Activated CD8-positive, alpha-beta memory T cell treated with anti-CD3 and anti-CD28 coated beads, Interleukin-2, amount 50 U/mL, for 24 hours (primary cell): ENCODE results near the gene JMJD1C.
"Not testable (repeated sequence)": the region's sequence is repeated elsewhere in the genome, so short reads cannot be mapped to it uniquely, and the experiment has no call there.

Experiments used
- DNase-seq: peaks from one replicate; pipeline ENCODE4 v3.0.0-alpha.2; 2020; ENCODE audit errors: extremely low read depth

Gene JMJD1C

GRCh38 chr10:63365976-63366765 lies 99.6 kb downstream of the JMJD1C start:
- DNase-seq, result no peak

- DNase-seq, result no peak
Observed at GRCh38 chr10:63364918-63365317, 100.9 kb downstream of the JMJD1C start.

- no peak for DNase-seq
Observed at GRCh38 chr10:63363951-63364350, 101.8 kb downstream of the JMJD1C start.

GRCh38 chr10:63355682-63356081 lies 110.1 kb downstream of the JMJD1C start:
- no peak for DNase-seq

GRCh38 chr10:63352976-63353375 lies 112.8 kb downstream of the JMJD1C start:
- DNase-seq, result no peak

GRCh38 chr10:63348245-63348850 lies 117.4 kb downstream of the JMJD1C start:
- no peak for DNase-seq

GRCh38 chr10:63346015-63346441 lies 119.7 kb downstream of the JMJD1C start:
- DNase-seq, result no peak

GRCh38 chr10:63344269-63344668 lies 121.5 kb downstream of the JMJD1C start:
- DNase-seq, result no peak

GRCh38 chr10:63343476-63343875 lies 122.3 kb downstream of the JMJD1C start:
- DNase-seq, result no peak

- not testable (repeated sequence) for DNase-seq
Observed at GRCh38 chr10:63339640-63340039, 126.1 kb downstream of the JMJD1C start.

- DNase-seq, result no peak
Observed at GRCh38 chr10:63337455-63338251, 128.1 kb downstream of the JMJD1C start.

- DNase-seq, result no peak
Observed at GRCh38 chr10:63331586-63331985, 134.2 kb downstream of the JMJD1C start.

- DNase-seq, result no peak
Observed at GRCh38 chr10:63324495-63324854, 141.3 kb downstream of the JMJD1C start.

GRCh38 chr10:63323701-63324494 lies 141.9 kb downstream of the JMJD1C start:
- DNase-seq, result no peak

- no peak for DNase-seq
Observed at GRCh38 chr10:63320683-63321082, 145.1 kb downstream of the JMJD1C start.

GRCh38 chr10:63319231-63319630 lies 146.5 kb downstream of the JMJD1C start:
- no peak for DNase-seq

- no peak for DNase-seq
Observed at GRCh38 chr10:63318491-63318890, 147.3 kb downstream of the JMJD1C start.

GRCh38 chr10:63314020-63314419 lies 151.8 kb downstream of the JMJD1C start:
- no peak for DNase-seq

GRCh38 chr10:63313066-63313717 lies 152.6 kb downstream of the JMJD1C start:
- DNase-seq, result no peak

- DNase-seq, result no peak
Observed at GRCh38 chr10:63308628-63309027, 157.1 kb downstream of the JMJD1C start.

- no peak for DNase-seq
Observed at GRCh38 chr10:63304146-63304545, 161.6 kb downstream of the JMJD1C start.
